Medulla oblongata (tissue), 1 donor: ENCODE data around the gene INPP4A.

ENCODE experiments used
- DNase-seq: peaks from one replicate; pipeline ENCODE4 v3.0.0-alpha.2; 2015; ENCODE audit errors: extremely low spot score

INPP4A gene

GRCh38 chr2:98476192-98476868 is 31.7 kb downstream of the INPP4A start:
- no peak for DNase-seq

- no peak for DNase-seq
These were observed 32.4 kb downstream of the INPP4A start for GRCh38 chr2:98477036-98477435.

- no peak for DNase-seq
These were observed 32.8 kb downstream of the INPP4A start for GRCh38 chr2:98477506-98477905.

- DNase-seq, result no peak
These were observed 33.5 kb downstream of the INPP4A start for GRCh38 chr2:98478088-98478551.

- DNase-seq, result no peak
These were observed 34.2 kb downstream of the INPP4A start for GRCh38 chr2:98478907-98479306.

GRCh38 chr2:98479371-98479770 is 34.7 kb downstream of the INPP4A start:
- DNase-seq, result no peak

GRCh38 chr2:98479959-98480524 is 35.4 kb downstream of the INPP4A start:
- peak; percentile 63 for DNase-seq

- no peak for DNase-seq
These were observed 35.9 kb downstream of the INPP4A start for GRCh38 chr2:98480598-98480997.

- DNase-seq, result no peak
These were observed 37.7 kb downstream of the INPP4A start for GRCh38 chr2:98482362-98482761.

GRCh38 chr2:98483257-98483861 is 38.7 kb downstream of the INPP4A start:
- no peak for DNase-seq

GRCh38 chr2:98484121-98484557 is 39.5 kb downstream of the INPP4A start:
- DNase-seq, result no peak

GRCh38 chr2:98484652-98485452 is 40.2 kb downstream of the INPP4A start:
- DNase-seq, result no peak

GRCh38 chr2:98485453-98485755 is 40.7 kb downstream of the INPP4A start:
- DNase-seq, result no peak

- DNase-seq, result no peak
These were observed 41.8 kb downstream of the INPP4A start for GRCh38 chr2:98486374-98486981.

GRCh38 chr2:98487101-98487805 is 42.6 kb downstream of the INPP4A start:
- no peak for DNase-seq

- DNase-seq, result no peak
These were observed 43.1 kb downstream of the INPP4A start for GRCh38 chr2:98487806-98488189.

GRCh38 chr2:98488252-98488651 is 43.6 kb downstream of the INPP4A start:
- DNase-seq, result no peak

- DNase-seq, result no peak
These were observed 44.8 kb downstream of the INPP4A start for GRCh38 chr2:98489486-98489885.

GRCh38 chr2:98489971-98490962 is 45.6 kb downstream of the INPP4A start:
- no peak for DNase-seq

- DNase-seq, result no peak
These were observed 47.8 kb downstream of the INPP4A start for GRCh38 chr2:98492441-98492840.
